Measurements from ENCODE around the gene LCLAT1.

Gene LCLAT1

GRCh38 chr2:30424231-30424630, 22.8 kb upstream of the LCLAT1 start:
- DNase-seq = no peak

- DNase-seq = no peak
Observed at GRCh38 chr2:30425326-30425725, 21.7 kb upstream of the LCLAT1 start.

DNA sequence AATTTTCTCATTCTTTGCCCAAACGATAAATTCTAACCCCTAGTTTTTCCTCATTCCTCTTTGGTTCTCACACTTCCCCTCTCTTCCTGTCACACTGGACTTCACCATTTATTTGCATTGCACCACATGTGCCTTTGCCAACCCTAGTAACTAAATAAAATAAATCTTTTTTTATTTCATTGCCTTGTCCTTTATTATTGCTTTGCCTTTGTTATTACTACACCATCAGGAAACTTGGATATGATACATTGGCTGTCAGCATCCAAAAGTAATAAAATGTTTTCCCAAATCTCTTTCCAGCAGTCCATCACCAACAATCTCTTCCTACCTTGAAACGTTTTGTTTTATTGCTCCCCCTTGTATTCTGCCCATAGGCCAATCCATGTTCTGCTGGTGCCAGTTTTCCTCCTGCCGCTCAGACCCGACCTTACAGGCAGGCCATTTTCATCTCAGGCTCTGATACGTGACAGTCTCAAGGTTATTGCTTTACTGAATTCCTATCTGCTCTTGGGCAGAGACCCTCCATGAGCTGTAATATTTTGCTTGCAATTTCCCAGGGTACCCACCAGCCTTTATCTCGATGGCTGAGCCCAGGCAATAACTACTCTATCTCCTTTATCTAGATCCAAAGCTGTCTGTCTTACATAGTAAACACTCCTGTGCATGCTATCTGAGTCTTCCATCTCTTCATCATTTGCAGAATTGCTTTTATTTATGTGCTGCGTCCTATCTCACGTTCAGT, 19.3 kb upstream of the LCLAT1 start:
- DNase-seq = no peak

GRCh38 chr2:30428348-30428662, 18.7 kb upstream of the LCLAT1 start:
- DNase-seq = no peak

GRCh38 chr2:30428827-30429461, 18.1 kb upstream of the LCLAT1 start:
- no peak for DNase-seq

- DNase-seq = no peak
Observed at GRCh38 chr2:30433541-30434299, 13.3 kb upstream of the LCLAT1 start.

GRCh38 chr2:30434708-30435107, 12.3 kb upstream of the LCLAT1 start:
- no peak for DNase-seq

DNA sequence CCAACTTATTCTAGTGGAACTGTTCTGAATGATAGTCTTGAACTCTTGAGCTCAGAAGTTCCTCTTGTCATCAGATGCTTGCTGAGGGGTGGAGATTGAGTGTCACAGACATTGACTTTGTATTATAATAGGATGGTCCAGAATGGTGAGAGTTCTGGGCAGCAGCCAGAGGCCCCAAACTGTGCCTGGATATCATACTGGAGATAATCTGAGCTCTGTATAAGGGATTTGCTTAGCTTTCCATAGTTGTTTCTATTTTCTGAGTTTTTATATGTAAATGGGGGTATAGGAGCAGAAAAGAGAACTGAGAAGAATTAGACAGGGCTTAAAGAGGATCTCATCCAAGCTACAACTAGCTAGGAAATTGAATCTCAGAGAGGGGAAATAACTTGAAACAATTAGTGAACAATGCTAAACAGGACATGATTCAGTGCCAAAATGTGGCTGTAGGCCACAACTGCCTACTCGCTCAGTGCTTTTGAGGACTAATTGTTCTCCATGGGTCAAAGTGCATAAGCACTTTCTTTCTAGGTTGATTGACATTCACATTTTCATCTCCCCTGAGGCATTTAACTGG, 10.1 kb upstream of the LCLAT1 start:
- no peak for DNase-seq

GRCh38 chr2:30437809-30438548, 9.1 kb upstream of the LCLAT1 start:
- no peak for DNase-seq

DNA sequence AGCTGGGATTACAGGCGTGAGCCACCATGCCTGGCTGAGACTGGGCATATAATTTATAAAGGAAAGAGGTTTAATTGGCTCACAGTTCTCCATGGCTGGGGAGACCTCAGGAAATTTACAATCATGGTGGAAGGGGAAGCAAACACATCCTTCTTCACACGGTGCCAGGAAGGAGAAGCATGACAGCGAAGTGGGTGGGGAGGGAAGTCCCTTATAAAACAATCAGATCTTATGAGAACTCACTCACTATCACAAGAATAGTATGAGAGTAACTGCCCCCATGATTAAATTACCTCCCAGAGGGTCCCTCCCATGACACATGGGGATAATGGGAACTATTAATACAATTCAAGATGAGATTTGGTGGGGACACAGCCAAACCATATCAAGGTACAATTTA, 7.8 kb upstream of the LCLAT1 start:
- no peak for DNase-seq

GRCh38 chr2:30439879-30440278, 7.2 kb upstream of the LCLAT1 start:
- DNase-seq = peak in 1 of 2 donors; percentile 12

- DNase-seq = no peak
Observed at GRCh38 chr2:30441023-30441422, 6.0 kb upstream of the LCLAT1 start.

GRCh38 chr2:30443081-30443480, 4.0 kb upstream of the LCLAT1 start:
- no peak for DNase-seq

GRCh38 chr2:30444273-30444672, 2.8 kb upstream of the LCLAT1 start:
- no peak for DNase-seq

- DNase-seq = no peak
Observed at GRCh38 chr2:30445266-30445821, 1.7 kb upstream of the LCLAT1 start.

DNA sequence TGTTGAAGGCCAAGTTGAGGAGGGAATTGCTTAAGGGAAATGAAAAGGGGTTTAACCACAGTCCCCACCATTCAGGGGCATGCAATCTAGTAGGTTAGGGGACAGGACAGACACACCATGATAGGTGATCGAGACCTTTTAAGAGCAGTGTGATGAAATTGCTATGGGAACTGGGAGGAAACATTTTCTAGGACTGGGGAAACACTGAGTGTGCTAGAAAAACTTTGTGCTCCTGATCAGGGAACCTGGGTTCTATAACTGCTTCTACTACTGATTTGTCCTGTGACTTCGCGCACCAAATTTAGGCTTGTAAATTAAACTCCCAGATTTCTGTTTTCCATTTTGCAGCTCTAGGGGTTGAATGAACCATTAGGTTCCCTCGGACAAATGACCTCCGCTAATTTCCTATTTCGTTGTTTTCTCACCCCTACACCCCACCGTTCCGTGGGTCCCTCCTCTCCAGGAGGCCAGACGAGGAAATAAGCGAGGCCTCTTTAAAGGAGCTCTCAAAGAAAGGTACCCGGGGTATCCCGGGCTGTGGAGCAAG, 371 bp upstream of the LCLAT1 start:
- DNase-seq = no peak

GRCh38 chr2:30448308-30448707, 1.3 kb downstream of the LCLAT1 start:
- no peak for DNase-seq

DNA sequence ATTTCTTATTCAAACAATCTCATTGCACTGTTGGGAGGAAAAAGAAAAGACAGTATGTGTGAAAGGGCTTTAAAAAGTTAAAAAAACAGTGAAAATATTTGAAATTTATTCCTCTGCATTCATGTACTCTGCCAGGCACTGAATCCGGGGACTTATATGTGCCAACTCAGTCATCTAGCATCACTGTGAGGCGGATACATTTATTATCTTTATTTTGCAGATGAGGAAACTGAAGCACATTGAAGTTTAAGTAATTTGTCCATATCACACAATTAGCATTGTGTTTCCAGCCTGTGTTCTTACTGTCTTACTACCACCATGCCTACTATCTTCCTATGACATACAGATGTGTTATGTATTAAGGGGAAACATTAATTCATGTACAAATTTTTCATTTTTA, 1.8 kb downstream of the LCLAT1 start:
- DNase-seq = no peak

DNA sequence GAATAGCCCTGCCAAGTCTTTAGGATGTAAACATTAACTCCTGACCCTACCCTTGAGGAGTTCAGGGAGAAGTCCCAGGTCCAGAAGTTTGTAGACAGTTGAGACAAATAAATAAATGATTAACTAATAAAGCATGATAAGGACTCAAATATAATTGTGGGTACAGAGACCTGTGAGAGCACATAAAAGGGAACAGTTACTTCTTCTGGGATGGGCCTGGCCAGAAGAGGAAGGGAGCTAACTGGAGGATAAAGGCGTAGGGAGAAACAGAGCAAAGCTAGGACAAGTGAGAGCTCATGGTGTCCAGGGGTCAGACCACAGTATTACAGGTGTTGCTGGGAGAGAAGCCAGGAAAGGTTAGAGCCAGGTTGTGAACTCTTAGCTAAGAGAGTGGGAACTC, 3.0 kb downstream of the LCLAT1 start:
- DNase-seq = no peak

GRCh38 chr2:30453498-30453897, 6.5 kb downstream of the LCLAT1 start:
- DNase-seq = no peak

DNA sequence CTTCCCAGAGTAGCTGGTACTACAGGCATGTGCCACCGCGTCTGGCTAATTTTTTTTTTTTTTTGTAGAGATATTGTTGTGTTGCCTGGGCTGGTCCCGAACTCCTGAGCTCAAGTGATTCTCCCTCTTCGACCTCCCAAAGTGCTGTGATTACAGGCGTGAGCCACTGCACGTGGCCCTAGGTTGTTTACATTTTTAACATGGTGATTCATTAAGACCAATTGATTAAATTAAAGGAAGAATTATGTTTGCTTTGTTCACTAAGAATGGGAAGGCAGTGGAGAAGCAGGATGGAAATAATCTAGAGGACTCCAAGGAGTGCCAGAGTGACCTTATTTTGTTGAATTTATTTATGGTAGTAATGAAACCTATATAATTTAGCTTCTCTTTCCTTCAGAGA, 7.5 kb downstream of the LCLAT1 start:
- DNase-seq = no peak

DNA sequence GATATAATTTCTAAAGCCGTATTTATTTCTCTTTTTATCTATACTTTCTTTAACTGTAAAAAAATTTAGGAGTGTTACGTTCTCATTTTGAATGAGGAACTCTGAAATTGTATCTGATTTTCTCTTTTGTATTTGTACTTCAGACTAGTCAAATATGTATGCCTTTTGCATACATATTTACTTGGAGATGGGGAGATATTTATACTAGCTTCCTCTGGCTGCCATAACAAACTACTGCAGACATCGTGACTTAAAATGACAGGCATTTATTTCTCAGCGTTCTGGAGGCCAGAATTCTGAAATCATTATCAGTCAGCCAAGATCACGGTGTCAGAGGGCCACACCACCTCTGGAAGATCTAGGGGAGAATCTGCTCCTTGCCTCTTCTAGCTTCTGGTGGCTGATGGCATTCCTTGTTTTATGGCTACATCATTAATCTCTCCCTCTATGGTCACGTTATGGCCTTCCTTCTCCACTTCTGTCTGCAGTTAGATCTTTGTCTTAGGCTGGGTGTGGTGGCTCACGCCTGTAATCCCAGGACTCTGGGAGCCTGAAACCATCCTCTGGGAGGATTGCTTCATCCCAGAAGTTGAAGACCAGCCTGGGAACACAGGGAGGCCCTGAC, 8.2 kb downstream of the LCLAT1 start:
- no peak for DNase-seq

Data from activated CD4-positive, alpha-beta T cell treated with anti-CD3 and anti-CD28 coated beads for 4 hours (primary cell).